Measurements from ENCODE around the gene OR2V1.

GRCh38 chr5:181105391-181106025 is 25.5 kb downstream of the OR2V1 start:
- TF ChIP-seq CTCF (conservative IDR thresholded peaks at IDR 0.05; ENCODE audit: low read depth in 2 of 2) (no peak), REST (IDR thresholded peaks at IDR 0.05; ENCODE audit: unreplicated experiment) (no peak), EZH2 (IDR thresholded peaks at IDR 0.05; ENCODE audit: low read depth, unreplicated experiment) (no peak), POLR2AphosphoS5 (IDR thresholded peaks at IDR 0.05; ENCODE audit: low read depth) (no peak), ETS1 (IDR thresholded peaks at IDR 0.05) (no peak), CREB1 (CRISPR knock-in tag; IDR thresholded peaks at IDR 0.05; ENCODE audit: low read depth) (no peak), EZH2phosphoT487 (IDR thresholded peaks at IDR 0.05; ENCODE audit: unreplicated experiment) (no peak), NANOG (IDR thresholded peaks at IDR 0.05; ENCODE audit: borderline replicate concordance) (no peak), JUNB (IDR thresholded peaks at IDR 0.05; ENCODE audit: unreplicated experiment) (no peak), ZNF114 (CRISPR knock-in tag; IDR thresholded peaks at IDR 0.05) (no peak), ZNF331 (CRISPR knock-in tag; IDR thresholded peaks at IDR 0.05; ENCODE audit: low read depth) (no peak)
